ENCODE results near the gene KIAA1671.

The KIAA1671 gene

GRCh38 chr22:25122136-25122764 lies 169.7 kb downstream of the KIAA1671 start:
- peaks cover 0 to 3% (median 0%) of the 10 kb centered on the region in 5 experiments for H3K27me3 ChIP-seq (replicated peaks in 2 of 5; ENCODE audit: control insufficient read depth in 4 of 5, insufficient read depth in 5 of 5, low read length in 4 of 5)
- 95% methylated on average over 10 of the region's 14 CpGs for WGBS (ENCODE audit: insufficient coverage)
- CTCF ChIA-PET: interaction anchor here (0.9 to 1.7 kb wide), 2 partner anchors 12 to 17 kb away, joined by 3 to 4 read pairs; no protein-coding TSS in a partner anchor
- no peak overlapping the region for H3K27ac ChIP-seq (ENCODE audit: insufficient read depth in 1 of 2, low read depth in 1 of 2, low read length in 2 of 2, poor library complexity in 1 of 2, severe bottlenecking in 2 of 2)
- H3K9me3 ChIP-seq (ENCODE audit: control extremely low read depth in 1 of 5, control insufficient read depth in 4 of 5, insufficient read depth in 2 of 5, low read depth in 1 of 5, low read length in 4 of 5): no peaks in the 10 kb centered on the region
- no peak overlapping the region for H3K4me3 ChIP-seq (ENCODE audit: control insufficient read depth in 1 of 7, extremely low read depth in 1 of 7, insufficient read depth in 4 of 7, low read depth in 2 of 7, low read length in 6 of 7)
- H3K36me3 ChIP-seq (ENCODE audit: control insufficient read depth in 4 of 4, insufficient read depth in 4 of 4, low read length in 3 of 4): no peaks in the 10 kb centered on the region
- H3K4me1 ChIP-seq (ENCODE audit: control extremely low read depth in 1 of 4, control insufficient read depth in 4 of 4, insufficient read depth in 4 of 4, low read length in 3 of 4): peaks cover 0 to 10% (median 3%) of the 10 kb centered on the region in 4 experiments
- no peak for DNase-seq
- POLR2A ChIA-PET: no interaction called here

DNA sequence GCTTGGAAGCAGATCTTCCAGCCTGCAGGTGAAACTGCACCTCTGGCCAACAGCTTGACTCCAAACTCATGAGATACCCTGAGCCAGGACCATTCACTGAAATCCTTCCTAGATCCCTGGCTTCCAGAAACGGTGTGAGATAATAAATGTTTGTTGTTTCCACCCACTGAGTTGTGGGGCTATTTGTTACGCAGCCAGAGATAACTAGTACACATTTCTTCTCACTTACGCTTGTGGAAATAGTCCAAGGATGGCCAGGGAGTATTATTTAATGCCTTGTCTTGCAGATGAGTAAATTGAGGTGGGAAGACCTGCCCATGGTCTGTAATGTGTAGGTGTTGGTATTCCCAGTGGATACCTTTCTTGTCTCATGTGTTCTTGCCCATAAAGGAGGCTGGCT lies 171.2 kb downstream of the KIAA1671 start:
- Histone ChIP-seq H3K36me3 (ENCODE audit: control insufficient read depth in 4 of 4, insufficient read depth in 4 of 4, low read length in 3 of 4) (no peaks in the 10 kb centered on the region), H3K4me1 (ENCODE audit: control extremely low read depth in 1 of 4, control insufficient read depth in 4 of 4, insufficient read depth in 4 of 4, low read length in 3 of 4) (peaks cover 0 to 10% (median 3%) of the 10 kb centered on the region in 4 experiments), H3K9me3 (ENCODE audit: control extremely low read depth in 1 of 5, control insufficient read depth in 4 of 5, insufficient read depth in 2 of 5, low read depth in 1 of 5, low read length in 4 of 5) (no peaks in the 10 kb centered on the region), H3K27me3 (replicated peaks in 2 of 5; ENCODE audit: control insufficient read depth in 4 of 5, insufficient read depth in 5 of 5, low read length in 4 of 5) (peaks cover 0 to 3% (median 0%) of the 10 kb centered on the region in 5 experiments), H3K27ac (ENCODE audit: insufficient read depth in 1 of 2, low read depth in 1 of 2, low read length in 2 of 2, poor library complexity in 1 of 2, severe bottlenecking in 2 of 2) (no peak overlapping the region), H3K4me3 (ENCODE audit: control insufficient read depth in 1 of 7, extremely low read depth in 1 of 7, insufficient read depth in 4 of 7, low read depth in 2 of 7, low read length in 6 of 7) (no peak overlapping the region)
- no peak for DNase-seq
- POLR2A ChIA-PET: no interaction called here
- WGBS (ENCODE audit: insufficient coverage): 100% methylated on average over 1 of the region's 3 CpGs
- CTCF ChIA-PET: interaction anchor here (1.8 kb wide), 1 partner anchor 12 kb away, joined by 4 read pairs; no protein-coding TSS in a partner anchor

DNA sequence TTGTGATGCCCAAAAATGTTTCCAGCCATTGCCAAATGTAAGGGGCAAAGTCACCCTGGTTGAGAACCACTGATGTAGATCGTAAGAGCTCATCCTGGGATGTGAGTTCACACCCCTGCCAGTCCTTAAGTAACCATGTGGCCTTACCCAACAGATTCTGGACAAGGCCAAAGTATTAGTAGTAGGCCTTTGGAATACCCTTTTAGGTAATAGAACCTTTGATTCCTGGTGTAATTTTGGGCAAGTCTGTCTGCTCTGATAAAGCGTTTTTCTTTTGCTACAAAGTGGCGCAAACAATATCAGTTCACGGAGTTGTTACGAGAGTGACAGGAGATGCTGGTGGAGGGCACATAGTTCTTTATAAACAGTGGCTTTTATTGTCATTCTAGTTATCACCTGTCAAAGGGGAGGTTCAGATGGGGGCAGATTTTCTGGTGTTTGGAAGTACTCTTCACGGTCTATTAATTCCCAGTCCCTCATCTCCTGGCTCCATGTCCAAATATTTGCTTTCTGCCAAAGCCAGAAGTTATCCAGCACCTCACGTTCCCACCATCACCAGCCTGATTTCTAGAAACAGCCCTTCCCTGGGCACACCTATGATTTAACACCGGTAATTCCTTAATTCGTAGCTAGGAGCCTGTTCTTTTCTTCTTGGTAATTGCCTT lies 173.3 kb downstream of the KIAA1671 start:
- Histone ChIP-seq H3K27ac (ENCODE audit: insufficient read depth in 1 of 2, low read depth in 1 of 2, low read length in 2 of 2, poor library complexity in 1 of 2, severe bottlenecking in 2 of 2) (no peak overlapping the region), H3K36me3 (ENCODE audit: control insufficient read depth in 4 of 4, insufficient read depth in 4 of 4, low read length in 3 of 4) (no peaks in the 10 kb centered on the region), H3K4me3 (ENCODE audit: control insufficient read depth in 1 of 7, extremely low read depth in 1 of 7, insufficient read depth in 4 of 7, low read depth in 2 of 7, low read length in 6 of 7) (no peak overlapping the region), H3K9me3 (ENCODE audit: control extremely low read depth in 1 of 5, control insufficient read depth in 4 of 5, insufficient read depth in 2 of 5, low read depth in 1 of 5, low read length in 4 of 5) (no peaks in the 10 kb centered on the region), H3K27me3 (replicated peaks in 2 of 5; ENCODE audit: control insufficient read depth in 4 of 5, insufficient read depth in 5 of 5, low read length in 4 of 5) (no peaks in the 10 kb centered on the region), H3K4me1 (ENCODE audit: control extremely low read depth in 1 of 4, control insufficient read depth in 4 of 4, insufficient read depth in 4 of 4, low read length in 3 of 4) (peaks cover 0 to 2% (median under 1%) of the 10 kb centered on the region in 4 experiments)
- 97% methylated on average over 7 of the region's 9 CpGs for WGBS (ENCODE audit: insufficient coverage)
- no peak for DNase-seq
- POLR2A ChIA-PET: no interaction called here
- CTCF ChIA-PET: no interaction called here

GRCh38 chr22:25126510-25126909 lies 174.0 kb downstream of the KIAA1671 start:
- DNase-seq: no peak
- no peaks in the 10 kb centered on the region for H3K36me3 ChIP-seq (ENCODE audit: control insufficient read depth in 4 of 4, insufficient read depth in 4 of 4, low read length in 3 of 4)
- no peak overlapping the region for H3K27ac ChIP-seq (ENCODE audit: insufficient read depth in 1 of 2, low read depth in 1 of 2, low read length in 2 of 2, poor library complexity in 1 of 2, severe bottlenecking in 2 of 2)
- H3K4me3 ChIP-seq (ENCODE audit: control insufficient read depth in 1 of 7, extremely low read depth in 1 of 7, insufficient read depth in 4 of 7, low read depth in 2 of 7, low read length in 6 of 7): no peak overlapping the region
- no peaks in the 10 kb centered on the region for H3K27me3 ChIP-seq (replicated peaks in 2 of 5; ENCODE audit: control insufficient read depth in 4 of 5, insufficient read depth in 5 of 5, low read length in 4 of 5)
- WGBS (ENCODE audit: insufficient coverage): 92% methylated on average over 1 of the region's 1 CpG
- H3K4me1 ChIP-seq (ENCODE audit: control extremely low read depth in 1 of 4, control insufficient read depth in 4 of 4, insufficient read depth in 4 of 4, low read length in 3 of 4): no peaks in the 10 kb centered on the region
- H3K9me3 ChIP-seq (ENCODE audit: control extremely low read depth in 1 of 5, control insufficient read depth in 4 of 5, insufficient read depth in 2 of 5, low read depth in 1 of 5, low read length in 4 of 5): no peaks in the 10 kb centered on the region
- ChIA-PET POLR2A (no interaction called here), CTCF (interaction anchor here (1.4 kb wide), 1 partner anchor 16 kb away, joined by 7 read pairs; no protein-coding TSS in a partner anchor)

DNA sequence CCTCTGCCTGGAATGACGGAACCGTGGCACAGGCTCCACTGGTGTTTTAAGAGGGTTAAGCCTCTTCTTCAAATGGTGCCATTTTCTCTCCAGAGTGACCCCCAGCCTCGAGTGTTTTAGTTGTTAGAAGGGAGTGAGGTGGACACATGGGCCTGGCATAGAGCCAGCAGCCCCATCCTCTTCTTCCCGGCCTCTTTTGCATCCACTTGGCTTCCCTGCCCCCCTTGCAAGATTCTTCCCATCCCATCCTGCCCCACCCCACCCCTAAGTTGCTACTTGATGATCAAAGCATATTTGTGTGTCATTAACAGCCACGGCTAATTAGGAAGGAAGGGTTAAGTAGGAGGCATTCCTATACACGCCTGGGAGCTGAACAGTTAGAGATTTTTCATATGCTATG lies 174.8 kb downstream of the KIAA1671 start:
- H3K9me3 ChIP-seq (ENCODE audit: control extremely low read depth in 1 of 5, control insufficient read depth in 4 of 5, insufficient read depth in 2 of 5, low read depth in 1 of 5, low read length in 4 of 5): no peaks in the 10 kb centered on the region
- ChIA-PET CTCF (interaction anchor here (1.4 kb wide), 1 partner anchor 16 kb away, joined by 7 read pairs; no protein-coding TSS in a partner anchor), POLR2A (no interaction called here)
- H3K27ac ChIP-seq (ENCODE audit: insufficient read depth in 1 of 2, low read depth in 1 of 2, low read length in 2 of 2, poor library complexity in 1 of 2, severe bottlenecking in 2 of 2): no peak overlapping the region
- no peaks in the 10 kb centered on the region for H3K36me3 ChIP-seq (ENCODE audit: control insufficient read depth in 4 of 4, insufficient read depth in 4 of 4, low read length in 3 of 4)
- H3K4me3 ChIP-seq (ENCODE audit: control insufficient read depth in 1 of 7, extremely low read depth in 1 of 7, insufficient read depth in 4 of 7, low read depth in 2 of 7, low read length in 6 of 7): no peak overlapping the region
- no peaks in the 10 kb centered on the region for H3K4me1 ChIP-seq (ENCODE audit: control extremely low read depth in 1 of 4, control insufficient read depth in 4 of 4, insufficient read depth in 4 of 4, low read length in 3 of 4)
- 80% methylated on average over 1 of the region's 6 CpGs for WGBS (ENCODE audit: insufficient coverage)
- no peak for DNase-seq
- no peaks in the 10 kb centered on the region for H3K27me3 ChIP-seq (replicated peaks in 2 of 5; ENCODE audit: control insufficient read depth in 4 of 5, insufficient read depth in 5 of 5, low read length in 4 of 5)

DNA sequence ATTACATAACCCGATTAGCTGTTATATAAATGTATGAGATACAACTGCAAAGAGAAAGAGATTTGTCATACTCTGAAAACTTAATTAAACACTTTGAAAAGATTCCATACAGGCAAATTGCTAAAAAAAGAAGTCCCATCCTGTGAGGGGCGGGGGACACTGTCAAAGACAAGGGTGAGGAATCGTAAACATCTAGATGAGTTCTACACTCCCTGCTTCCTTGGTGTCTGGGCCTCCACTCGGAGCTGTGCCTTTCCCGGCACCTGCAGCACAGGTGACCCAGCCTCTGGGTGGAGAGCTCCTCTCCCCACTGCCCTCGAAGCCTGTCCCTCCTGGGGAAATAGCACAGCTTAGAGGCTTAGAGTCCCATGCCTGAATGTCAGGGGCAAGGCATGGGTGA lies 177.9 kb downstream of the KIAA1671 start:
- WGBS (ENCODE audit: insufficient coverage): 100% methylated on average over 5 of the region's 6 CpGs
- ChIA-PET CTCF (interaction anchor here (0.5 to 1.6 kb wide), 3 partner anchors 9 to 119 kb away, joined by 3 to 4 read pairs (median 3); no protein-coding TSS in a partner anchor), POLR2A (no interaction called here)
- no peaks in the 10 kb centered on the region for H3K27me3 ChIP-seq (replicated peaks in 2 of 5; ENCODE audit: control insufficient read depth in 4 of 5, insufficient read depth in 5 of 5, low read length in 4 of 5)
- no peak overlapping the region for H3K4me3 ChIP-seq (ENCODE audit: control insufficient read depth in 1 of 7, extremely low read depth in 1 of 7, insufficient read depth in 4 of 7, low read depth in 2 of 7, low read length in 6 of 7)
- no peaks in the 10 kb centered on the region for H3K9me3 ChIP-seq (ENCODE audit: control extremely low read depth in 1 of 5, control insufficient read depth in 4 of 5, insufficient read depth in 2 of 5, low read depth in 1 of 5, low read length in 4 of 5)
- no peaks in the 10 kb centered on the region for H3K4me1 ChIP-seq (ENCODE audit: control extremely low read depth in 1 of 4, control insufficient read depth in 4 of 4, insufficient read depth in 4 of 4, low read length in 3 of 4)
- no peak for DNase-seq
- H3K27ac ChIP-seq (ENCODE audit: insufficient read depth in 1 of 2, low read depth in 1 of 2, low read length in 2 of 2, poor library complexity in 1 of 2, severe bottlenecking in 2 of 2): no peak overlapping the region
- H3K36me3 ChIP-seq (ENCODE audit: control insufficient read depth in 4 of 4, insufficient read depth in 4 of 4, low read length in 3 of 4): no peaks in the 10 kb centered on the region

GRCh38 chr22:25131198-25131887 lies 178.8 kb downstream of the KIAA1671 start:
- H3K9me3 ChIP-seq (ENCODE audit: control extremely low read depth in 1 of 5, control insufficient read depth in 4 of 5, insufficient read depth in 2 of 5, low read depth in 1 of 5, low read length in 4 of 5): no peaks in the 10 kb centered on the region
- ChIA-PET CTCF (interaction anchor here (1.6 kb wide), 1 partner anchor 8 kb away, joined by 3 read pairs; no protein-coding TSS in a partner anchor), POLR2A (no interaction called here)
- 97% methylated on average over 8 of the region's 9 CpGs for WGBS (ENCODE audit: insufficient coverage)
- no peaks in the 10 kb centered on the region for H3K27me3 ChIP-seq (replicated peaks in 2 of 5; ENCODE audit: control insufficient read depth in 4 of 5, insufficient read depth in 5 of 5, low read length in 4 of 5)
- no peaks in the 10 kb centered on the region for H3K36me3 ChIP-seq (ENCODE audit: control insufficient read depth in 4 of 4, insufficient read depth in 4 of 4, low read length in 3 of 4)
- H3K27ac ChIP-seq (ENCODE audit: insufficient read depth in 1 of 2, low read depth in 1 of 2, low read length in 2 of 2, poor library complexity in 1 of 2, severe bottlenecking in 2 of 2): no peak overlapping the region
- DNase-seq: no peak
- H3K4me1 ChIP-seq (ENCODE audit: control extremely low read depth in 1 of 4, control insufficient read depth in 4 of 4, insufficient read depth in 4 of 4, low read length in 3 of 4): no peaks in the 10 kb centered on the region
- no peak overlapping the region for H3K4me3 ChIP-seq (ENCODE audit: control insufficient read depth in 1 of 7, extremely low read depth in 1 of 7, insufficient read depth in 4 of 7, low read depth in 2 of 7, low read length in 6 of 7)

Measured in common myeloid progenitor, CD34-positive (primary cell).